Measurements from ENCODE around the gene BIN1.

The BIN1 gene

GRCh38 chr2:127091148-127091547 lies 15.8 kb downstream of the BIN1 start:
- CTCF ChIA-PET = interaction anchor here (2.3 to 27.1 kb wide), 2 partner anchors 14 to 19 kb away, joined by 7 to 404 read pairs; no protein-coding TSS in a partner anchor
- Histone ChIP-seq H3K36me3 (ENCODE audit: control insufficient read depth in 4 of 4, insufficient read depth in 4 of 4, low read length in 3 of 4) (no peaks in the 10 kb centered on the region), H3K27me3 (replicated peaks in 2 of 5; ENCODE audit: control insufficient read depth in 4 of 5, insufficient read depth in 5 of 5, low read length in 4 of 5) (no peaks in the 10 kb centered on the region), H3K9me3 (ENCODE audit: control extremely low read depth in 1 of 5, control insufficient read depth in 4 of 5, insufficient read depth in 2 of 5, low read depth in 1 of 5, low read length in 4 of 5) (no peaks in the 10 kb centered on the region), H3K27ac (ENCODE audit: insufficient read depth in 1 of 2, low read depth in 1 of 2, low read length in 2 of 2, poor library complexity in 1 of 2, severe bottlenecking in 2 of 2) (no peak overlapping the region), H3K4me3 (ENCODE audit: control insufficient read depth in 1 of 7, extremely low read depth in 1 of 7, insufficient read depth in 4 of 7, low read depth in 2 of 7, low read length in 6 of 7) (no peak overlapping the region), H3K4me1 (ENCODE audit: control extremely low read depth in 1 of 4, control insufficient read depth in 4 of 4, insufficient read depth in 4 of 4, low read length in 3 of 4) (peaks cover 6 to 100% (median 97%) of the 10 kb centered on the region in 4 experiments)
- WGBS (ENCODE audit: insufficient coverage) = 95% methylated on average over 5 of the region's 5 CpGs
- POLR2A ChIA-PET = no interaction called here
- DNase-seq = no peak

- POLR2A ChIA-PET = interaction anchor here (1.2 to 1.3 kb wide), 2 partner anchors 15 to 22 kb away, joined by 3 to 5 read pairs; no protein-coding TSS in a partner anchor
- Histone ChIP-seq H3K4me1 (ENCODE audit: control extremely low read depth in 1 of 4, control insufficient read depth in 4 of 4, insufficient read depth in 4 of 4, low read length in 3 of 4) (peaks cover 6 to 100% (median 97%) of the 10 kb centered on the region in 4 experiments), H3K9me3 (ENCODE audit: control extremely low read depth in 1 of 5, control insufficient read depth in 4 of 5, insufficient read depth in 2 of 5, low read depth in 1 of 5, low read length in 4 of 5) (no peaks in the 10 kb centered on the region), H3K36me3 (ENCODE audit: control insufficient read depth in 4 of 4, insufficient read depth in 4 of 4, low read length in 3 of 4) (no peaks in the 10 kb centered on the region), H3K27me3 (replicated peaks in 2 of 5; ENCODE audit: control insufficient read depth in 4 of 5, insufficient read depth in 5 of 5, low read length in 4 of 5) (no peaks in the 10 kb centered on the region), H3K4me3 (ENCODE audit: control insufficient read depth in 1 of 7, extremely low read depth in 1 of 7, insufficient read depth in 4 of 7, low read depth in 2 of 7, low read length in 6 of 7) (peak overlapping the region in 1 of 7 experiments; percentile 38), H3K27ac (ENCODE audit: insufficient read depth in 1 of 2, low read depth in 1 of 2, low read length in 2 of 2, poor library complexity in 1 of 2, severe bottlenecking in 2 of 2) (no peak overlapping the region)
- CTCF ChIA-PET = interaction anchor here (2.1 to 27.1 kb wide), 3 partner anchors 10 to 18 kb away, joined by 7 to 404 read pairs (median 7); no protein-coding TSS in a partner anchor
- no peak for DNase-seq
- 67% methylated on average over 11 of the region's 18 CpGs for WGBS (ENCODE audit: insufficient coverage)
Measured at GRCh38 chr2:127090281-127091120, 16.5 kb downstream of the BIN1 start.

DNA sequence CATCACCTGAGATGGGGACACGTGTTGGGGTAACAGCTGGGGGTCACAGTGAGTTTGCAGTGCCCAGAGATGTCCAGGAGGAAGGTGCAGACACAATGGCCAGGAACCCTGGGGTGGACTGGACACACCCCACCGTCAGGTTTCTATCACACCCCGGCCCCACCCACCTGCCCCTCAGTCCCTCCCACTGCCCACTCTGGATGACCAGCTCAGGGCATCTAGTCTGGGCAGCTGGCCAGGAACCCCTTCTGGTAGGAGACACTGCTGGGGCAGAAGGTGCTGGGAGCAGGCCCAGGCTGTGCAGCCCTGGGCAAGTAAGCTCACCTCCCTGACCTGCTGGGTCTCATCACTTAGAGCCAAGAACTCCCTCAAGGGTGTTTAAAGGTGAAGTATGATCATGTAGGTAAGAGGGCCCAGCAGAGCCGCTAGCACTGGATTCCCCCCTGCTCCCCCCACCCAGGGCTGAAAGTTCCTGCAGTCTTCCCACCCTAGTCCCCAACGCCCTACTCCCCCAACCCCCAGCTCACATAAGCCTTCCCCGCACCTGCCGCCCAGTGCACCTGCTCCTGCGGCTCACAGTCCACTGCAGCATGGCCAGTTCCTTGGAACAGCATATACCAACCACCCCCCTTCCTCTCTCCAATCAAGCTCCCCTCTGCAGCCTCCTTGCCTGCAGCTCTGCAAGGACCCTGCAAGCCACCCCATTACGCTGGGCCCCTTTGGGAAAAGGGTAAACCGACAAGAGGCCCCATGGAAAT lies 17.3 kb downstream of the BIN1 start:
- Histone ChIP-seq H3K27ac (ENCODE audit: insufficient read depth in 1 of 2, low read depth in 1 of 2, low read length in 2 of 2, poor library complexity in 1 of 2, severe bottlenecking in 2 of 2) (no peak overlapping the region), H3K9me3 (ENCODE audit: control extremely low read depth in 1 of 5, control insufficient read depth in 4 of 5, insufficient read depth in 2 of 5, low read depth in 1 of 5, low read length in 4 of 5) (no peaks in the 10 kb centered on the region), H3K27me3 (replicated peaks in 2 of 5; ENCODE audit: control insufficient read depth in 4 of 5, insufficient read depth in 5 of 5, low read length in 4 of 5) (no peaks in the 10 kb centered on the region), H3K36me3 (ENCODE audit: control insufficient read depth in 4 of 4, insufficient read depth in 4 of 4, low read length in 3 of 4) (no peaks in the 10 kb centered on the region), H3K4me1 (ENCODE audit: control extremely low read depth in 1 of 4, control insufficient read depth in 4 of 4, insufficient read depth in 4 of 4, low read length in 3 of 4) (peaks cover 5 to 100% (median 97%) of the 10 kb centered on the region in 4 experiments), H3K4me3 (ENCODE audit: control insufficient read depth in 1 of 7, extremely low read depth in 1 of 7, insufficient read depth in 4 of 7, low read depth in 2 of 7, low read length in 6 of 7) (peak overlapping the region in 1 of 7 experiments; percentile 38)
- no peak for DNase-seq
- WGBS (ENCODE audit: insufficient coverage) = 86% methylated on average over 9 of the region's 10 CpGs
- POLR2A ChIA-PET = interaction anchor here (1.2 to 1.3 kb wide), 2 partner anchors 16 to 21 kb away, joined by 3 to 5 read pairs; no protein-coding TSS in a partner anchor
- CTCF ChIA-PET = interaction anchor here (2.1 to 27.1 kb wide), 3 partner anchors 11 to 17 kb away, joined by 7 to 404 read pairs (median 7); no protein-coding TSS in a partner anchor

DNA sequence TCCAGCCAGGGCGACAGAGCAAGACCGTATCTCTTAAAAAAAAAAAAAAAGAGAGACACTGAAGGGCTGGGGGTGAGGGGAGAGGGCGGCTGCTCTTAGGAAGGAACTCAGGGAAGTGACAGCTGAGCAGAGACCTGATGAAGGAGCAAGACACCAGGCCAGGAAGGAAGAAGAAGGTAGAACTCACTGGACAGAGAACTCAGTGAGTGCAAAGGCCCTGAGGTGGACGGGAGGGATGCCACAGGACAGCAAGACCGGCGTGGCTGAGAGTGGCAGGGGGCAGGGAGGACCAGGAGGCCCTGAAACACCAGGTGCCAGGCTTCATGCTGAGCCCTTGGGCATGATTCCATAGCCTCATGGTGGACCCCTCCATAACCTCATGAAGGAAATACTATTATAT lies 18.2 kb downstream of the BIN1 start:
- peaks cover 9 to 100% (median 97%) of the 10 kb centered on the region in 4 experiments for H3K4me1 ChIP-seq (ENCODE audit: control extremely low read depth in 1 of 4, control insufficient read depth in 4 of 4, insufficient read depth in 4 of 4, low read length in 3 of 4)
- no peaks in the 10 kb centered on the region for H3K9me3 ChIP-seq (ENCODE audit: control extremely low read depth in 1 of 5, control insufficient read depth in 4 of 5, insufficient read depth in 2 of 5, low read depth in 1 of 5, low read length in 4 of 5)
- ChIA-PET POLR2A (interaction anchor here (1.2 kb wide), 1 partner anchor 17 kb away, joined by 3 read pairs; no protein-coding TSS in a partner anchor), CTCF (interaction anchor here (2.1 to 27.1 kb wide), 2 partner anchors 12 to 16 kb away, joined by 7 to 404 read pairs; no protein-coding TSS in a partner anchor)
- DNase-seq = no peak
- H3K4me3 ChIP-seq (ENCODE audit: control insufficient read depth in 1 of 7, extremely low read depth in 1 of 7, insufficient read depth in 4 of 7, low read depth in 2 of 7, low read length in 6 of 7) = no peak overlapping the region
- peak overlapping the region in 1 of 2 experiments; percentile 66 for H3K27ac ChIP-seq (ENCODE audit: insufficient read depth in 1 of 2, low read depth in 1 of 2, low read length in 2 of 2, poor library complexity in 1 of 2, severe bottlenecking in 2 of 2)
- H3K36me3 ChIP-seq (ENCODE audit: control insufficient read depth in 4 of 4, insufficient read depth in 4 of 4, low read length in 3 of 4) = peaks cover 0 to under 1% (median 0%) of the 10 kb centered on the region in 4 experiments
- no peaks in the 10 kb centered on the region for H3K27me3 ChIP-seq (replicated peaks in 2 of 5; ENCODE audit: control insufficient read depth in 4 of 5, insufficient read depth in 5 of 5, low read length in 4 of 5)
- 85% methylated on average over 5 of the region's 6 CpGs for WGBS (ENCODE audit: insufficient coverage)

GRCh38 chr2:127087791-127088495 lies 19.0 kb downstream of the BIN1 start:
- ChIA-PET POLR2A (interaction anchor here (1.1 kb wide), 1 partner anchor 16 kb away, joined by 3 read pairs; no protein-coding TSS in a partner anchor), CTCF (interaction anchor here (1.0 to 27.1 kb wide), 4 partner anchors 8 to 80 kb away, joined by 3 to 404 read pairs (median 5); no protein-coding TSS in a partner anchor)
- peak; percentile 71 to 91 (median 83) for DNase-seq
- H3K4me3 ChIP-seq (ENCODE audit: control insufficient read depth in 1 of 7, extremely low read depth in 1 of 7, insufficient read depth in 4 of 7, low read depth in 2 of 7, low read length in 6 of 7) = peak overlapping the region in 4 of 7 experiments; percentile 30 to 58 (median 44)
- no peaks in the 10 kb centered on the region for H3K9me3 ChIP-seq (ENCODE audit: control extremely low read depth in 1 of 5, control insufficient read depth in 4 of 5, insufficient read depth in 2 of 5, low read depth in 1 of 5, low read length in 4 of 5)
- WGBS (ENCODE audit: insufficient coverage) = 24% methylated on average over 5 of the region's 13 CpGs
- H3K27ac ChIP-seq (ENCODE audit: insufficient read depth in 1 of 2, low read depth in 1 of 2, low read length in 2 of 2, poor library complexity in 1 of 2, severe bottlenecking in 2 of 2) = peak overlapping the region; percentile 47 to 66
- H3K4me1 ChIP-seq (ENCODE audit: control extremely low read depth in 1 of 4, control insufficient read depth in 4 of 4, insufficient read depth in 4 of 4, low read length in 3 of 4) = peaks cover 10 to 100% (median 94%) of the 10 kb centered on the region in 4 experiments
- no peaks in the 10 kb centered on the region for H3K27me3 ChIP-seq (replicated peaks in 2 of 5; ENCODE audit: control insufficient read depth in 4 of 5, insufficient read depth in 5 of 5, low read length in 4 of 5)
- peaks cover 0 to 6% (median 0%) of the 10 kb centered on the region in 4 experiments for H3K36me3 ChIP-seq (ENCODE audit: control insufficient read depth in 4 of 4, insufficient read depth in 4 of 4, low read length in 3 of 4)

Data from common myeloid progenitor, CD34-positive (primary cell).